K562 (cell line): ENCODE data around the gene SMARCA4. TPM values are rescaled to one million over a fixed set of nuclear protein-coding genes. Genes with fewer than 3 reads are reported as not detected.

ENCODE experiments used
- EP400 ChIP-seq: fragments of 450-650 bp; IDR thresholded peaks from 2 replicates; pipeline ENCODE4 v1.6.1; 2017; ENCODE audit warnings: antibody characterized with exemption, mild to moderate bottlenecking, moderate library complexity
- GABPA ChIP-seq: fragments of 200-800 bp; sonication (Bioruptor generic); conservative IDR thresholded peaks from 2 replicates; pipeline ENCODE4 v1.6.1; 2016; ENCODE audit warnings: low read depth, missing genetic modification characterization, missing compliant biosample characterization
- GTF2A2 ChIP-seq: IDR thresholded peaks from 2 replicates; pipeline ENCODE4 v1.6.1; 2016; ENCODE audit warnings: mild to moderate bottlenecking, missing genetic modification characterization, missing compliant biosample characterization
- HNRNPUL1 ChIP-seq: fragments of 200-400 bp; formaldehyde crosslinking; IDR thresholded peaks from 2 replicates; pipeline ENCODE4 v1.6.1; 2017; ENCODE audit warnings: low read length
- NCOA6 ChIP-seq: fragments of 450-650 bp; IDR thresholded peaks from 2 replicates; pipeline ENCODE4 v1.6.1; 2017; ENCODE audit warnings: mild to moderate bottlenecking
- PHF8 ChIP-seq: fragments of 200-600 bp; sonication (generic); IDR thresholded peaks from 2 replicates; pipeline ENCODE4 v1.6.1; 2012; ENCODE audit warnings: mixed run types, mild to moderate bottlenecking, inconsistent platforms, low read length, moderate library complexity, borderline replicate concordance
- POLR2G ChIP-seq: fragments of 200-400 bp; formaldehyde crosslinking; IDR thresholded peaks from 2 replicates; pipeline ENCODE4 v1.6.1; 2017; ENCODE audit warnings: low read depth, mild to moderate bottlenecking, antibody characterized with exemption, low read length, moderate library complexity
- TEAD1 ChIP-seq, 2 experiments: fragments of 450-650 bp in 1 of 2; sonication (generic) in 1 of 2; formaldehyde crosslinking; IDR thresholded peaks; 2 replicates each; pipeline versions ENCODE4 v1.4.0 to v1.8.0; 2020 to 2022; ENCODE audit warnings: mild to moderate bottlenecking in 2 of 2, missing genetic modification reagents in 1 of 2
- ZNF311 ChIP-seq: fragments of 250-450 bp; sonication (Bioruptor Pico); IDR thresholded peaks from 2 replicates; pipeline ENCODE4 v1.4.0; 2020; ENCODE audit warnings: mild to moderate bottlenecking, moderate library complexity
- ZNF584 ChIP-seq: fragments of 200-800 bp; sonication (Bioruptor generic); IDR thresholded peaks from 2 replicates; pipeline ENCODE4 v1.6.1; 2016; ENCODE audit warnings: low read depth, mild to moderate bottlenecking, missing genetic modification characterization, missing compliant biosample characterization
- polyA plus RNA-seq, 8 experiments: library from polyadenylated mRNA; depleted of rRNA in 4 of 8; stranded (reverse) in 5 of 8; unstranded in 3 of 8; fragments of >200 nt; fragmentation: Nextera tagmentation in 2 of 8; fragmentation: Illumina TruSeq in 1 of 8; extraction: Ambion mirVana in 2 of 8; extraction: Trizol in 1 of 8; gene quantifications; 2 replicates each; pipeline versions ENCODE4 v1.2.1 to v1.2.3, GENCODE V29; 2011 to 2014; ENCODE audit warnings: inconsistent platforms in 1 of 8, missing spikeins in 1 of 8
- total RNA-seq, 7 experiments: library from RNA; depleted of rRNA in 6 of 7; stranded (reverse); fragments of >200 nt in 6 of 7; fragmentation: Illumina TruSeq in 2 of 7; extraction: Trizol in 2 of 7; gene quantifications; 2 replicates each; pipeline versions ENCODE4 v1.2.1 to v1.2.3, GENCODE V29; 2011 to 2021; ENCODE audit warnings: low replicate concordance in 1 of 7
- TF ChIP-seq, protein P1 (sequence below), 2 experiments: IDR thresholded peaks; 2 replicates each; pipeline ENCODE4 v1.6.1; 2012; ENCODE audit warnings: improper control_type of control experiment in 2 of 2, low read depth in 2 of 2, low read length in 2 of 2, borderline replicate concordance in 1 of 2
- TF ChIP-seq, protein P2 (sequence below), 2 experiments: fragments of 450-650 bp; IDR thresholded peaks; 2 replicates each; pipeline ENCODE4 v1.6.1; 2018; ENCODE audit warnings: mild to moderate bottlenecking in 2 of 2, low read depth in 1 of 2; ENCODE audit not compliant: partially characterized antibody in 2 of 2
- TF ChIP-seq, protein P3 (sequence below): sonication (generic); IDR thresholded peaks from 2 replicates; pipeline ENCODE4 v1.6.1; 2016
- TF ChIP-seq, protein P4 (sequence below): IDR thresholded peaks from 3 replicates; pipeline ENCODE4 v1.6.1; 2011; ENCODE audit warnings: borderline replicate concordance, mild to moderate bottlenecking; ENCODE audit not compliant: insufficient read length, insufficient read depth
- TF ChIP-seq, protein P5 (sequence below): fragments of 450-650 bp; conservative IDR thresholded peaks from 2 replicates; pipeline ENCODE4 v1.6.1; 2016; ENCODE audit warnings: missing genetic modification characterization, low read depth, mild to moderate bottlenecking, missing compliant biosample characterization, moderate library complexity

SMARCA4 gene
- total and polyA plus RNA-seq, 9 of the 15 experiments (the other 6 are each of a cell fraction or from before 2014, with no cell fraction given), result 19.3 to 207 (median 52.1) TPM

DNA sequence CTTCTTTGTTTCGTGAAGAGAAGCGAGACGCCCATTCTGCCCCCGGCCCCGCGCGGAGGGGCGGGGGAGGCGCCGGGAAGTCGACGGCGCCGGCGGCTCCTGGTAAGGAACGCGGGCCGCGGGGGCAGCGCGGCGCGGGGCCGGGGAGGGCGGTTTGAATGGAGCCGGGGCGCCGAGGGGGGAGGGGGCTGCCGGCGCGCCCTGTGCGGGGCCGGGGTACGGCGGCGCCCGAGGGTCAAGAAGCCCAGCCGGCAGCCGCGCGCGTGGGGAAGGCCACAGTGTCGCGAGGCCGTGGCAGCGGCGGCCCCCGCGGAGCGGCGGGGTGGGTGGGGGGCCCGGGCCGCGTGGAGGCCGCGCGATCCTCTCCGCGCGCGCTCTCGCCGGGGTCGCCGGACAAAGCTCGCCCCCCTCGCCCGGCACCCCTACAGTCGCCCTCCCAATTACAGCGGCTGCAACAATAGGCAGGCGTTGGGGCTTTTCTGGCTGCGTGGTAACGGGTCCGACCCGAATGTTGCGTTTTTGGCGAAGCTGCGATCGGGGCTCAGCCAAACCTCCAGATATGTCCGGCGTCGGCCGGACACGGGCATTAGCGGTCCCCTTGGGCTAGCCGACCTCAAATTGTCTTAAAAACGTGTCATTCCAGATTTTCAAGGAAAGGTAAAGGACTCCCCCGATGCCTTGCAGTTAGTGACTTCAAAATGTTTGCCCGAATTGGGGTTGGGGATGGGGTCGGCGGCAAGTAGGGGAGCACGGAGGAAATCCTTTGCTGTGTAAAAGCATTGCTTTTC lies 437 bp downstream of the SMARCA4 start (continued):
- TF ChIP-seq, protein P1, sequence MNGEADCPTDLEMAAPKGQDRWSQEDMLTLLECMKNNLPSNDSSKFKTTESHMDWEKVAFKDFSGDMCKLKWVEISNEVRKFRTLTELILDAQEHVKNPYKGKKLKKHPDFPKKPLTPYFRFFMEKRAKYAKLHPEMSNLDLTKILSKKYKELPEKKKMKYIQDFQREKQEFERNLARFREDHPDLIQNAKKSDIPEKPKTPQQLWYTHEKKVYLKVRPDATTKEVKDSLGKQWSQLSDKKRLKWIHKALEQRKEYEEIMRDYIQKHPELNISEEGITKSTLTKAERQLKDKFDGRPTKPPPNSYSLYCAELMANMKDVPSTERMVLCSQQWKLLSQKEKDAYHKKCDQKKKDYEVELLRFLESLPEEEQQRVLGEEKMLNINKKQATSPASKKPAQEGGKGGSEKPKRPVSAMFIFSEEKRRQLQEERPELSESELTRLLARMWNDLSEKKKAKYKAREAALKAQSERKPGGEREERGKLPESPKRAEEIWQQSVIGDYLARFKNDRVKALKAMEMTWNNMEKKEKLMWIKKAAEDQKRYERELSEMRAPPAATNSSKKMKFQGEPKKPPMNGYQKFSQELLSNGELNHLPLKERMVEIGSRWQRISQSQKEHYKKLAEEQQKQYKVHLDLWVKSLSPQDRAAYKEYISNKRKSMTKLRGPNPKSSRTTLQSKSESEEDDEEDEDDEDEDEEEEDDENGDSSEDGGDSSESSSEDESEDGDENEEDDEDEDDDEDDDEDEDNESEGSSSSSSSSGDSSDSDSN (IDR thresholded peaks at IDR 0.05; ENCODE audit: borderline replicate concordance in 1 of 2, low read depth in 2 of 2, low read length in 2 of 2), result peak; percentile 20 to 33; a peak in 1 of 4 replicates
- TF ChIP-seq, protein P2, sequence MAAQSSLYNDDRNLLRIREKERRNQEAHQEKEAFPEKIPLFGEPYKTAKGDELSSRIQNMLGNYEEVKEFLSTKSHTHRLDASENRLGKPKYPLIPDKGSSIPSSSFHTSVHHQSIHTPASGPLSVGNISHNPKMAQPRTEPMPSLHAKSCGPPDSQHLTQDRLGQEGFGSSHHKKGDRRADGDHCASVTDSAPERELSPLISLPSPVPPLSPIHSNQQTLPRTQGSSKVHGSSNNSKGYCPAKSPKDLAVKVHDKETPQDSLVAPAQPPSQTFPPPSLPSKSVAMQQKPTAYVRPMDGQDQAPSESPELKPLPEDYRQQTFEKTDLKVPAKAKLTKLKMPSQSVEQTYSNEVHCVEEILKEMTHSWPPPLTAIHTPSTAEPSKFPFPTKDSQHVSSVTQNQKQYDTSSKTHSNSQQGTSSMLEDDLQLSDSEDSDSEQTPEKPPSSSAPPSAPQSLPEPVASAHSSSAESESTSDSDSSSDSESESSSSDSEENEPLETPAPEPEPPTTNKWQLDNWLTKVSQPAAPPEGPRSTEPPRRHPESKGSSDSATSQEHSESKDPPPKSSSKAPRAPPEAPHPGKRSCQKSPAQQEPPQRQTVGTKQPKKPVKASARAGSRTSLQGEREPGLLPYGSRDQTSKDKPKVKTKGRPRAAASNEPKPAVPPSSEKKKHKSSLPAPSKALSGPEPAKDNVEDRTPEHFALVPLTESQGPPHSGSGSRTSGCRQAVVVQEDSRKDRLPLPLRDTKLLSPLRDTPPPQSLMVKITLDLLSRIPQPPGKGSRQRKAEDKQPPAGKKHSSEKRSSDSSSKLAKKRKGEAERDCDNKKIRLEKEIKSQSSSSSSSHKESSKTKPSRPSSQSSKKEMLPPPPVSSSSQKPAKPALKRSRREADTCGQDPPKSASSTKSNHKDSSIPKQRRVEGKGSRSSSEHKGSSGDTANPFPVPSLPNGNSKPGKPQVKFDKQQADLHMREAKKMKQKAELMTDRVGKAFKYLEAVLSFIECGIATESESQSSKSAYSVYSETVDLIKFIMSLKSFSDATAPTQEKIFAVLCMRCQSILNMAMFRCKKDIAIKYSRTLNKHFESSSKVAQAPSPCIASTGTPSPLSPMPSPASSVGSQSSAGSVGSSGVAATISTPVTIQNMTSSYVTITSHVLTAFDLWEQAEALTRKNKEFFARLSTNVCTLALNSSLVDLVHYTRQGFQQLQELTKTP (IDR thresholded peaks at IDR 0.05; ENCODE audit: low read depth in 1 of 2, partially characterized antibody in 2 of 2), result no peak
- TF ChIP-seq ZNF311 (no peak), HNRNPUL1 (no peak), NCOA6 (no peak), PHF8 (peak; percentile 65; the same call in 1 of the 2 replicates), GTF2A2 (tag) (no peak; the same call in 1 of the 2 replicates), TEAD1 (CRISPR knock-in tag; IDR thresholded peaks at IDR 0.05) (peak in 1 of 2 experiments; percentile 54; a peak in 1 of 4 replicates), ZNF584 (CRISPR knock-in tag) (peak; percentile 78), GABPA (peak; percentile 80), POLR2G (peak; percentile 19; the same call in 1 of the 2 replicates), EP400 (peak; percentile 36; the same call in 1 of the 2 replicates)
- TF ChIP-seq, protein P3, sequence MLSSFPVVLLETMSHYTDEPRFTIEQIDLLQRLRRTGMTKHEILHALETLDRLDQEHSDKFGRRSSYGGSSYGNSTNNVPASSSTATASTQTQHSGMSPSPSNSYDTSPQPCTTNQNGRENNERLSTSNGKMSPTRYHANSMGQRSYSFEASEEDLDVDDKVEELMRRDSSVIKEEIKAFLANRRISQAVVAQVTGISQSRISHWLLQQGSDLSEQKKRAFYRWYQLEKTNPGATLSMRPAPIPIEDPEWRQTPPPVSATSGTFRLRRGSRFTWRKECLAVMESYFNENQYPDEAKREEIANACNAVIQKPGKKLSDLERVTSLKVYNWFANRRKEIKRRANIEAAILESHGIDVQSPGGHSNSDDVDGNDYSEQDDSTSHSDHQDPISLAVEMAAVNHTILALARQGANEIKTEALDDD, result no peak
- TF ChIP-seq, protein P4, sequence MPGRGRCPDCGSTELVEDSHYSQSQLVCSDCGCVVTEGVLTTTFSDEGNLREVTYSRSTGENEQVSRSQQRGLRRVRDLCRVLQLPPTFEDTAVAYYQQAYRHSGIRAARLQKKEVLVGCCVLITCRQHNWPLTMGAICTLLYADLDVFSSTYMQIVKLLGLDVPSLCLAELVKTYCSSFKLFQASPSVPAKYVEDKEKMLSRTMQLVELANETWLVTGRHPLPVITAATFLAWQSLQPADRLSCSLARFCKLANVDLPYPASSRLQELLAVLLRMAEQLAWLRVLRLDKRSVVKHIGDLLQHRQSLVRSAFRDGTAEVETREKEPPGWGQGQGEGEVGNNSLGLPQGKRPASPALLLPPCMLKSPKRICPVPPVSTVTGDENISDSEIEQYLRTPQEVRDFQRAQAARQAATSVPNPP, result no peak
- TF ChIP-seq, protein P5, sequence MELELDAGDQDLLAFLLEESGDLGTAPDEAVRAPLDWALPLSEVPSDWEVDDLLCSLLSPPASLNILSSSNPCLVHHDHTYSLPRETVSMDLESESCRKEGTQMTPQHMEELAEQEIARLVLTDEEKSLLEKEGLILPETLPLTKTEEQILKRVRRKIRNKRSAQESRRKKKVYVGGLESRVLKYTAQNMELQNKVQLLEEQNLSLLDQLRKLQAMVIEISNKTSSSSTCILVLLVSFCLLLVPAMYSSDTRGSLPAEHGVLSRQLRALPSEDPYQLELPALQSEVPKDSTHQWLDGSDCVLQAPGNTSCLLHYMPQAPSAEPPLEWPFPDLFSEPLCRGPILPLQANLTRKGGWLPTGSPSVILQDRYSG (tag), result no peak
